Lung (tissue), 12 donors: Measurements from ENCODE around the gene DYRK3. TPM values are rescaled to one million over a fixed set of nuclear protein-coding genes. Genes with fewer than 3 reads are reported as not detected.
A peak's percentile ranks its signal among the peaks of the same experiment; 100 is the strongest.

Experiments
- ATAC-seq: fragments of 200-7000 bp; cut with Tn5 transposase; one replicate; pipeline ENCODE4 v1.9.1; 2020; ENCODE audit warnings: moderate number of reproducible peaks; ENCODE audit not compliant: insufficient read depth, low FRiP score
- DNase-seq, 3 donors: peaks; one replicate each; pipeline ENCODE4 v3.0.0-alpha.2; 2013 to 2017
- H3K27ac ChIP-seq, 2 donors: one replicate each; pipeline ENCODE4 v1.5.1; 2013; ENCODE audit warnings: mild to moderate bottlenecking in 2 of 2, moderate library complexity in 2 of 2, control low read depth in 1 of 2, inconsistent platforms in 1 of 2, low read depth in 1 of 2, low read length in 1 of 2
- H3K27me3 ChIP-seq, 3 donors: one replicate each; pipeline ENCODE4 v1.5.1; 2013; ENCODE audit warnings: low read length in 2 of 3; ENCODE audit not compliant: control insufficient read depth in 3 of 3, insufficient read depth in 3 of 3
- H3K36me3 ChIP-seq, 4 donors: one replicate each; pipeline ENCODE4 v1.5.1; 2013; ENCODE audit warnings: low read length in 4 of 4, mild to moderate bottlenecking in 1 of 4, moderate library complexity in 1 of 4; ENCODE audit not compliant: control insufficient read depth in 4 of 4, insufficient read depth in 4 of 4
- H3K4me1 ChIP-seq, 5 donors: one replicate each; pipeline ENCODE4 v1.5.1; 2013; ENCODE audit warnings: low read length in 5 of 5, mild to moderate bottlenecking in 2 of 5, moderate library complexity in 1 of 5; ENCODE audit not compliant: control insufficient read depth in 5 of 5, insufficient read depth in 5 of 5
- H3K4me3 ChIP-seq: one replicate; pipeline ENCODE4 v1.5.1; 2013; ENCODE audit warnings: mild to moderate bottlenecking, control low read depth, moderate library complexity
- H3K9ac ChIP-seq, 2 donors: one replicate each; pipeline ENCODE4 v1.5.1; 2013; ENCODE audit warnings: low read length in 2 of 2, control low read depth in 1 of 2; ENCODE audit not compliant: insufficient read depth in 1 of 2
- H3K9me3 ChIP-seq, 4 donors: one replicate each; pipeline ENCODE4 v1.5.1; 2013; ENCODE audit warnings: low read length in 3 of 4, mild to moderate bottlenecking in 1 of 4, moderate library complexity in 1 of 4; ENCODE audit not compliant: control insufficient read depth in 4 of 4, insufficient read depth in 3 of 4
- CTCF ChIP-seq: IDR thresholded peaks from 2 replicates; pipeline ENCODE4 v1.5.1; 2012; ENCODE audit warnings: mild to moderate bottlenecking; ENCODE audit errors: control extremely low read depth, extremely low read depth
- WGBS, 2 donors: extraction: QIAGEN DNeasy Blood & Tissue Kit; methylation state at CpG; one replicate each; pipeline ENCODE4 v1.1.7; 2013; 5-methylcytosine and 5-hydroxymethylcytosine counted together
- polyA plus RNA-seq, 2 donors: library from polyadenylated mRNA; stranded (reverse); fragments of 200-250 nt; gene quantifications; one replicate each; pipeline ENCODE4 v1.2.1, GENCODE V29; 2013
- total RNA-seq, 2 donors: library from RNA; depleted of rRNA in 1 of 2; stranded (reverse); fragments of >200 nt in 1 of 2; gene quantifications; one replicate each; pipeline ENCODE4 v1.2.1, GENCODE V29; 2014 to 2021
- donor health status: control.
- donor health status: control.
- donor health status: Bipolar disorder and iron deficiency.
- donor health status: healthy.
- donor health status: DM: yes; HTN: yes; CAD: no.

The DYRK3 gene
- total and polyA plus RNA-seq, 4 donors: 4.6 to 13.0 (median 8.8) TPM

DNA sequence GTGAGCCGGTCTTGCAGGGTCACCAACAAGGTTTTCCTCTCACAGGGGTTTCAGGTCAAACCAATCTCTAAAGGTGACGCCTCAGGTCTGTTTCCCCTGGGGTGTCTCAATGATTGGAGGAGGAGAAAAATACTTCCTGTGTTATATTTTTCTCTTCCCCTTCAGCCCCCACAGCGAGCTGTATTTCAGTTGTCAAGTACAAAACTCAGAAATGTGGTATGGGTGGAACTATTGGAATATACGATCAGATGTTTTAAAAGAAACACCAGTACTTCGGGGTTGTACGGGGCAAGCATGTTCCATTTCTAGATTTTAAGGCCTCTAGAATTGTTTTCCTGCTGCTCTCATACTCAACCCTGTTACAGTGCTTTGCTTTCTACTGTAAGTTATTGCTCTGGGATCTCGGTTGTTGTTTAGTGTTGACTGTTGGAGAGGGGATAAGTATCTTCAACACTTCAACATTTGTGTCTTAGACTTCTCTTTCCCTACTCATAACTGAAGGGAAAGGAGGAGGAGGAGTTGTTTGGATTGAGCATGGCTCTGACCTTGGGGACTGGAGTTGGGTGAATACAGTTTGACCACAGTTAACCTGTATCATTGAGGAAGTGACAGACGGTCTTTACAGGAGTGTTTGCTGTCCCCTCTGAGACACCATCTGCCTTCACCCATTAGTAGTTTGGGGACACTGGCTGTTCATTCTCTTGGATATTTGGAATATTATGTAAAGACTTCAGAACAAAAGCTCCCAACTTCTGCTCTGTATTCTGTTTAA is 51.3 kb downstream of the DYRK3 start:
- no peak for ATAC-seq
- H3K4me3 ChIP-seq: peak overlapping the region; percentile 57
- peaks cover 0 to 6% (median 0%) of the 10 kb centered on the region in 3 donors for H3K27me3 ChIP-seq
- peak overlapping the region; percentile 73 to 91 for H3K9ac ChIP-seq
- no peaks in the 10 kb centered on the region for H3K9me3 ChIP-seq
- no peak for TF ChIP-seq CTCF
- H3K36me3 ChIP-seq: no peaks in the 10 kb centered on the region
- H3K27ac ChIP-seq: peak overlapping the region; percentile 99
- peak in 1 of 3 donors; percentile 35 for DNase-seq
- 2 to 4% methylated on average over 8 of the region's 8 CpGs for WGBS, 2 donors
- peaks cover 16 to 34% (median 29%) of the 10 kb centered on the region in 5 donors for H3K4me1 ChIP-seq

GRCh38 chr1:206687251-206687914 is 52.0 kb downstream of the DYRK3 start:
- Histone ChIP-seq H3K4me1 (peaks cover 19 to 42% (median 34%) of the 10 kb centered on the region in 5 donors), H3K36me3 (no peaks in the 10 kb centered on the region), H3K9me3 (no peaks in the 10 kb centered on the region), H3K27me3 (peaks cover 0 to 6% (median 0%) of the 10 kb centered on the region in 3 donors), H3K27ac (peak overlapping the region in 1 of 2 donors; percentile 99), H3K9ac (no peak overlapping the region), H3K4me3 (no peak overlapping the region)
- DNase-seq (no peak), ATAC-seq (no peak)
- TF ChIP-seq CTCF: no peak
- 53 to 76% methylated on average over 7 of the region's 7 CpGs for WGBS, 2 donors

DNA sequence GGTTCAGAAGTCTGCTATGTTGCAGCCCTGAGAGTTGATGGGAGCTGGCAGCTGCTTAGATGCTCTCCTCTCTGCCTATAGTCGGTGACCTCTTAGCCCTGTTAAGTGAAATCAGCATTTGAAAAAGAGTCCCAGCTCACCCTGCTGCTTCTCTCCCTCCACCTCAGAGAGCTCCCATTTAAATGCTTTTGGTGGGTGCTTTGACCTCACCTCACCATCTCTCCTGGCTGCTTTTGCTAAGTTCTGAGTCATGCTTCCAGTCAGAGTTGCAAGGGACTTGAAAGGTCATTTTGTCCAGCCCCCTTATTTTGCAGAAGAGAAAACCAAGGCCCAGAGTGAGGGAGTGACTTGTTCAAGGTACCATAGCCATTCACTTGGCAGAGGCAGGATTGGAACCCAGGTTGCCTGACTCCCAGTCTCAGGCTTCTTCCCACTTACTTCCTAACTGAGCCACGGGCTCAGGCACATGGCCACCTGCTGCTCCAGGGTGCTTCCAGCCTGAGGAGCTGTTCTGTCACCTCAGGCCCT is 52.6 kb downstream of the DYRK3 start:
- Histone ChIP-seq H3K4me3 (no peak overlapping the region), H3K27me3 (peaks cover 0 to 6% (median 0%) of the 10 kb centered on the region in 3 donors), H3K9me3 (no peaks in the 10 kb centered on the region), H3K27ac (peak overlapping the region in 1 of 2 donors; percentile 99), H3K9ac (no peak overlapping the region), H3K4me1 (peaks cover 24 to 44% (median 39%) of the 10 kb centered on the region in 5 donors), H3K36me3 (no peaks in the 10 kb centered on the region)
- no peak for ATAC-seq
- WGBS, 2 donors: 62 to 68% methylated on average over 2 of the region's 2 CpGs
- TF ChIP-seq CTCF: no peak
- no peak for DNase-seq
